HG03066 (cell line): Measurements from ENCODE around the gene GANAB.
"Not testable (repeated sequence)": the region's sequence is repeated elsewhere in the genome, so short reads cannot be mapped to it uniquely, and the experiment has no call there.

Source experiments
- ATAC-seq: cut with Tn5 transposase; IDR thresholded peaks from one replicate; pipeline ENCODE4 v1.9.1; 2021; ENCODE audit warnings: low read depth; ENCODE audit not compliant: unreplicated experiment

Gene GANAB

GRCh38 chr11:62603072-62603408 lies 43.4 kb downstream of the GANAB start:
- ATAC-seq = no peak

DNA sequence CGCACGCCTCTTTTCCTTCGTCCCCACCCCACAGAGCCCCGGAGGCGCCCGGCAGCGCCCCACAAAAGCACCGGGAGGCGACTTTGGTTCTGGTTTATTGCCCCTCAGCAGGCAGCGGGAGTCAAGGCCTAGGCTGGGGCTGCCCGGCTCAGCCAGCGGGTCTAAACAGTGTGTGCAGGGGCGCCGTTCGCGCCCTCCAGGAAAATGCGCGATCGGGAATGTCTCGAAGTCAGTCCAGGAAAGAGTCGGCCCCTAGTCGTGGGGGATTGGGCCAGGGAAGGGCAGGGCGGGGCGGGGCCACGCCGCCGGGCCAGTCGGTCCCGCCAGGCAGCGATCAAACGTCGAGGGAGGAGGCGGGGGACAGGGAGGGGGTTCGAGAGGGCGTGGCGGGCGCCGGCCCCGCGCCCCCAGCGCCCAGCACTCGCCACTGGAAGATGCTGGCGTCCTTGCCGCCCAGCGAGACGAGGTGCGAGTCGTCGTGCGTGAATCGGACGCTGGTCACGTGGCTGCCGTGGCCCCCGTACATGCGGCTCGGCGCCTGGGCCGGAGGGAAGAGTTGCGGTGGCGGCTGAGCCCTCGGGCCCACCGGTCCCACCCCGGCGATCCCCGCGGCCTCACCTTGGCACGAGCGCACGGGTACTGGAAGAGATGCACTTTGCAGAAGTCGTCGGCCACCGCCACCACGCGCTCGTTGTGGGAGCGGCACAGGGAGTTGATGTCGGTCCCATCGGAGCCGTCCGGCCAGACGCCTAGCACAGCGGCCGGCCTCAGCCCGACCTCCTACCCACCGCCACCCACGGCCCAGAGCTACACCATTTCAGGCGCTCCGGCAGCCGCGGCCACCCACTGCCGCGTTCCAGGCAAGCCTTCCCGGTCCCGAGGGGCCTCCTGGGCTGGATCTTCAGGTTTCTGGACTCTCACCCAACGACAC lies 44.0 kb downstream of the GANAB start:
- no peak for ATAC-seq

- peak; percentile 74 for ATAC-seq
These were observed 44.9 kb downstream of the GANAB start, which contains the start of gene MTA2 for GRCh38 chr11:62601372-62602140. TSS of gene MTA2 (minus strand) at chr11:62601865. CDS start at chr11:62601450, 415 bp downstream.

DNA sequence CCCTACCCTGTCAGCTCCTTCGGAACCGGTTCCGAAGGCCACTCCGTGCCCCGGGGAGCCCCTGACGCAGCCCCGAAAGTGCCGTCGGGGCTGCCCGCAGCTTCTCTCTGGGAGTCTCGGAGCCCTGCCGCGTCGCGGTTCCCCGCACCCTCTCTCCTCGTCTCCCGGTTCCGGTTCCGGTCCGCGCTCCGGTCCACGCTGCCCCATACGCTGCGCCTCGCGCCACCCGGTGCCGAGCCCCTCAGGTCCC lies 45.4 kb downstream of the GANAB start:
- no peak for ATAC-seq

DNA sequence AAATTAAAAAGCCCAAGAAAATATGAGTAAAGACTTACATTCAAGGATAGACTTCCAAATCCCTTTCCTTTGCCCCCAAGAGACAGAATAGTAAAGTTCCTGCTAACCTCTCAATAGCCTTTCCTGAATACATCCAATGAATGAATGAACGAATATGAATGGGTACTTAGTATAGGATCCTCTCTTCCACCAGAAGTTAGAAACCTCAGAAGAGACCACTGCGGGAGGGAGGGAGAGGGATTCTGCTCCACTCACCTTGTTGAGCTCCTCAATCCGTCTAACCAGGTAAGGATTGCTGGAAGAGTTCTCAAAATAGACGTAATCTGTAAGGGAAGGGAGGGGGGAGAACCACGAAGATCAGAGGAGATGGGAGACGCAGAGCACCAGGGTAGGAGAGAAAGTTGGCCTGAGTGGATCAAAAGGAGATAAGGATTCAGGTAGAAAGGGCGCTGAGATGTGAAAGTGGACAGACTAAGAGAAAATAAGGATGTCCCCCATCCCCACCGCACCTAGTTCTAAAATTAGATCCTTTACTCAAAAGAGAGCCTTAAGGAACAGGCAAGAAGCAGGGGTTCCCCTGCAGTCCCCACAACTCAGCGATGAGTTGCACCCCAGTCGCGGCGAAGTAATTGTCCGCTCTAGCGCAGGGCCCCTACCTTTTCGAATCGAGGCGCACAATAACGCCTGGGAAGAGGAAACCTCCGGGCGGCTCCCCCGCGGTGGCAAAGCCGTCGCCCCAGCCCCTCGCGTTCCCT lies 45.9 kb downstream of the GANAB start:
- no peak for ATAC-seq

DNA sequence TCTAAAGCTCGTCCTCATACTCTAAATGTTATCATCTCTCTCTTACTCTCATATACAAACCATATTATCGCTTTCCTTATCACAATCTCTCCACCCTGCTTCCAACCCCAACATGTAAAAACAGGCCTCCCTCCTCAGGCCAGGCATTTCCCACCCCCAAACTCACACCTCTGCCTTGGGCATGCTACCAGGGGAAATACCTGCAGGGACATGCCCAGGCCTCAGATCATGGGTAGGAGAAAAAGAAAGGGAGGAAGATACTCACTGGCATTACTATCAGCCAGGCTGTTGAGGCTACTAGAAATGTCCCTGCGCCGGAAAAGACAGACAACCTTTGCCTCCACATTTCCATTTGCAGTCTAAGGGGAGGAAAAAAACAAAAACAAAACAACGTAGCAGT lies 46.5 kb downstream of the GANAB start:
- no peak for ATAC-seq

- ATAC-seq = peak; percentile 39
These were observed 47.2 kb downstream of the GANAB start for GRCh38 chr11:62599069-62599696.

- ATAC-seq = no peak
These were observed 51.3 kb downstream of the GANAB start for GRCh38 chr11:62595124-62595523.

- no peak for ATAC-seq
These were observed 52.9 kb downstream of the GANAB start for GRCh38 chr11:62593434-62594044.

- ATAC-seq = no peak
These were observed 53.4 kb downstream of the GANAB start for GRCh38 chr11:62592989-62593421.

GRCh38 chr11:62592146-62592815 lies 54.1 kb downstream of the GANAB start:
- no peak for ATAC-seq

- peak; percentile 91 for ATAC-seq
These were observed 54.8 kb downstream of the GANAB start, which contains the start of gene TUT1 for GRCh38 chr11:62591448-62592145. TSS of gene TUT1 (minus strand) at chr11:62591523. CDS start at chr11:62591485, 38 bp downstream.

DNA sequence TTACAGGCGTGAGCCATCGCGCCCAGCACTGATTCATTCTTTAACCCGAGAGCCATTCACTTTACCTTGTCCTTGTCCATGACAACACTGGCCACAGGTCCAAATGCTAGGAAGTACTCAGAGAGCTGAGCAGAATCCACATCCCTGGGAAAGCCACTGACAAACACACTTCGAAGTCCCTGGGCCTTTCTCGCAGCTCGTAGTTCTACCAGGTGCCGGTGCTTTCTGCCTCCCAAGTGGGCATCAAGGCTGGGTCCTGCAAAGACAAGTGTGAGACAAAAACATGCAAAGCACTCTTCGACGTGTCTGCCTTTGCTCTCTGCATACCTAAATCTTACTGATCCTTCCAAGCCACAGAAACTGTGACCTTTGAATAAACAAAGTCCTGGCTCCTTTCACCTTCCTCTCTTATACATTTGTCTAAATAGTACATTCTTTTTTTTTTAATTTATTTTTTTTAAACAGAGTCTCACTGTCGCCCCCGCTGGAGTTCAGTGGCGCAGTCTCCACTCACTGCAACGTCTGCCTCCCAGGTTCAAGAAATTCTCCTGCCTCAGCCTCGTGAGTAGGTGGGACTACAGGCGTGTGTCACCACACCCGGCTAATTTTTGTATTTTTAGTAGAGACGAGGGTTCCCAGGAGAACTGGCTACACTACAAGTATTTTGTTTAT lies 57.3 kb downstream of the GANAB start:
- no peak for ATAC-seq

- ATAC-seq = not testable (repeated sequence)
These were observed 61.1 kb downstream of the GANAB start for GRCh38 chr11:62585356-62585755.

DNA sequence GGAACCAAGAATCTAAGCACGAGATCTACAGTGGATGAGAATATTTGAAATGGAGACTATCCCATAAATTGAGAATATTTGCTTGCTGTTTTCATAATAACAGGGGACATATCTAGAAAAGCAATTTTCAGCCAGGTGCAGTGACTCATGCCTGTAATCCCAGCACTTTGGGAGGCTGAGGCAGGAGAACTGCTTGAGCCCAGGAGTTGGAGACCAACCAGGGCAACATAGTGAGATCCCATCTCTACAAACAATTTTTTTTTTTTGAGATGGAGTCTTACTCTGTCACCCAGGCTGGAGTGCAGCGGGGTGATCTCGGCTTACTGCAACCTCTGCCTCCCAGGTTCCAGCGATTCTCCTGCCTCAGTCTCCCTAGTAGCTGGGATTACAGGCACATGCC lies 64.7 kb downstream of the GANAB start:
- not testable (repeated sequence) for ATAC-seq

DNA sequence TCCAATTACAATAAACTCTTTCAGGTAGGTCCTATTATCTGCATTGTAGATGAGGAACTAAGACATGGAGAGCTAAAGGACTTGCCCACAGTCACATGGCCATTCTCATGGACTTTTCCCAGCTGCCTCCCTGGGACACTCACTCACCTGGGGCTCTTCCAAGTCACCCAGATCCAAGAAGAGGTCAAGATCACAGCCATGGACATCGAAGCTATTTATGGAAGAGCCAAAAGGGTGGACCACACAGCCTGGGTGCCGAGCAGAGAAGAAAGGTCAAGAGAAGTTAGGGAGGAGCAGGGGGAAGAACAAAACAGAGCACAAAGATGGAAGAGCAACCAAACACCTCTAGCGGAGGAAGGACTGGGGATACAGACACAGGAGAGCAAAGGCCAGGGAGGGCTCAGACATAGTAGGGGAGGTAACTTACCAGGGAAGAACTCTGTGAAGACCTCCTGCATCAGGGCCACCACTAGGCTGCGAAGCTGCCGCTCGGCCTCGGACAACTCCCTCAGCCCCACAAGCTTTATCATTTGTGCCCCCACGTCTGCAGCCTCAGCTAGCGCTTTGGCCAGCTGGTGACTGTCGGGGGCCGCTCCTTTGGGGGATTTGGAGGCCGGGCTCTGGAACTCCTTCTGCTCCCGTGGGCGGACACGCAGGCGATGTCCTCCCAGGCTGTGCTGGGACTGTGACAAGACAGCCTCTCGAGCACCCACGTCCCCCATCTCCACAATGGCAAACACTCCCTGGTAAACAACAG lies 65.3 kb downstream of the GANAB start:
- no peak for ATAC-seq

- no peak for ATAC-seq
These were observed 67.2 kb downstream of the GANAB start for GRCh38 chr11:62579252-62579651.

DNA sequence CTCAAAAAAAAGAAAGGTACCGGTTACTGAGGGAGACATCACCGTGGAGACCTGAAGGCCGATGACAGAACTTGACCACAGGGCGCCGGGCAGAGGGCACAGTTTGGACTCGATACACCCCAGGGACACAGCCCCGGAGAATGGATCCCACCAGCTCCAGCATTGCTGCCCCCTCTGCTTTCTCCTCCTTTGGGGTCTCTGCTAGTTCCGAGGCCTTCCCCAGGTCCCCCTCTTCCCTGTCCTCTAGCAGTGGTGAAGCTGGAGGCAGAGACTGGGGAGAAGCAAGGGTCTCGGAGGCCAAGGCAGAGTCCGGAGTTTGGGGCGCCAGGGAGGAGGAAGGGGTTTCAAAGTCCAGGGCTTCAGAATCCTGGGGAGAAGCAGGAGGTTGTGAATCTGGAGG lies 67.9 kb downstream of the GANAB start:
- no peak for ATAC-seq
